Mesendoderm (in vitro differentiated cells): ENCODE data around the gene DPYD.

Experiments
- DNase-seq: peaks from one replicate; pipeline ENCODE4 v3.0.0; 2013
- H2AK5ac ChIP-seq: 2 replicates; pipeline ENCODE4 v1.6.1; 2013; ENCODE audit warnings: low read length, inconsistent platforms
- H2BK120ac ChIP-seq: 2 replicates; pipeline ENCODE4 v1.6.1; 2013; ENCODE audit warnings: low read depth, mild to moderate bottlenecking, low read length, moderate library complexity, mixed read lengths
- H2BK15ac ChIP-seq: replicated peaks from 2 replicates; pipeline ENCODE4 v1.6.1; 2013; ENCODE audit warnings: low read depth, mild to moderate bottlenecking, moderate library complexity
- H2BK5ac ChIP-seq: 2 replicates; pipeline ENCODE4 v1.6.1; 2013; ENCODE audit warnings: low read length, inconsistent platforms
- H3K18ac ChIP-seq: 2 replicates; pipeline ENCODE4 v1.6.1; 2013; ENCODE audit warnings: mild to moderate bottlenecking, low read length, mixed read lengths
- H3K23ac ChIP-seq: one replicate; pipeline ENCODE4 v1.6.1; 2013; ENCODE audit warnings: low read length
- H3K27ac ChIP-seq: 2 replicates; pipeline ENCODE4 v1.5.1; 2013; ENCODE audit warnings: low read depth, mild to moderate bottlenecking, inconsistent platforms, low read length, moderate library complexity
- H3K27me3 ChIP-seq: 2 replicates; pipeline ENCODE4 v1.6.1; 2013; ENCODE audit warnings: low read length, control low read depth, mild to moderate bottlenecking, inconsistent platforms; ENCODE audit not compliant: insufficient read depth, poor library complexity
- H3K36me3 ChIP-seq: 2 replicates; pipeline ENCODE4 v1.6.1; 2013; ENCODE audit warnings: low read length, inconsistent platforms; ENCODE audit not compliant: control insufficient read depth, insufficient read depth
- H3K4ac ChIP-seq: one replicate; pipeline ENCODE4 v1.6.1; 2013; ENCODE audit warnings: low read depth, mild to moderate bottlenecking, low read length, moderate library complexity
- H3K4me1 ChIP-seq: 2 replicates; pipeline ENCODE4 v1.6.1; 2013; ENCODE audit warnings: low read depth, low read length, inconsistent platforms; ENCODE audit not compliant: control insufficient read depth
- H3K4me2 ChIP-seq: 2 replicates; pipeline ENCODE4 v1.6.1; 2013; ENCODE audit warnings: low read length
- H3K4me3 ChIP-seq: 2 replicates; pipeline ENCODE4 v1.5.1; 2013; ENCODE audit warnings: mild to moderate bottlenecking, low read length
- H3K56ac ChIP-seq: one replicate; pipeline ENCODE4 v1.6.1; 2013; ENCODE audit warnings: low read length
- H3K79me1 ChIP-seq: 2 replicates; pipeline ENCODE4 v1.6.1; 2013; ENCODE audit warnings: low read length, inconsistent platforms
- H3K79me2 ChIP-seq: 2 replicates; pipeline ENCODE4 v1.6.1; 2013; ENCODE audit warnings: mild to moderate bottlenecking, low read length; ENCODE audit not compliant: control insufficient read depth, insufficient read depth
- H3K9ac ChIP-seq: 2 replicates; pipeline ENCODE4 v1.6.1; 2013; ENCODE audit warnings: low read length, inconsistent platforms
- H4K5ac ChIP-seq: one replicate; pipeline ENCODE4 v1.6.1; 2013; ENCODE audit warnings: low read length
- H4K8ac ChIP-seq: one replicate; pipeline ENCODE4 v1.6.1; 2013; ENCODE audit warnings: low read depth, mild to moderate bottlenecking, control low read depth, low read length, moderate library complexity
- WGBS: extraction: QIAGEN DNeasy Blood & Tissue Kit; methylation state at CpG from one replicate; pipeline ENCODE4 v1.1.7; 2013; ENCODE audit warnings: low lambda C conversion rate, missing lambda C conversion rate; ENCODE audit not compliant: insufficient coverage; ENCODE audit errors: extremely low coverage; 5-methylcytosine and 5-hydroxymethylcytosine counted together

The DPYD gene

DNA sequence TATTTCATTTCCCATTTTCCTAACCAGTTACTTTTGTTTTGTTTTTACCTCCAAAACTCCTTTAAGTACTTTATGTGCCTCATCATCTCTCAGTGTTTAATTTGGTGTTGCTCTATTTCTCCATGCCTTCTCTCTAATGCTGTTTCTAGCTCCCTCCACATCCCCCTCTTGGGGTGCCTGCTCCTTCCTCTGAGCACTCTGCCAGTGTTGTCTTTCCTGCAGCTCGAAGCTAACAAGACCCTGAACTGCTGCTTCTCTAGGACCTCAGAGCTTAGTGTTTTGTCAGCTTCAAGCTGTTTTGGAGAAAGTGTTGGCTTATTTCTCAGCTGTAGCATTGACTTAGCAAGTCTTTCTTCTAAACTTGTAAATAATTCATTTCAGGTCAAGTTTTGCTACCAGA, 290.6 kb downstream of the DPYD start:
- Histone ChIP-seq H2BK120ac (no peak overlapping the region), H3K4me3 (no peak overlapping the region), H2BK5ac (no peak overlapping the region), H3K4me1 (peaks cover 3% of the 10 kb centered on the region), H3K27me3 (no peaks in the 10 kb centered on the region), H4K5ac (no peak overlapping the region), H3K56ac (no peak overlapping the region), H3K27ac (no peak overlapping the region), H3K23ac (no peak overlapping the region), H2AK5ac (no peak overlapping the region), H3K79me1 (no peaks in the 10 kb centered on the region), H3K79me2 (no peaks in the 10 kb centered on the region), H3K4me2 (no peak overlapping the region), H4K8ac (no peak overlapping the region), H2BK15ac (no peak overlapping the region), H3K36me3 (no peaks in the 10 kb centered on the region), H3K4ac (no peak overlapping the region), H3K9ac (no peak overlapping the region), H3K18ac (no peak overlapping the region)
- peak; percentile 30 for DNase-seq
- no CpG with 5 or more reads among the region's 1 CpG for WGBS

DNA sequence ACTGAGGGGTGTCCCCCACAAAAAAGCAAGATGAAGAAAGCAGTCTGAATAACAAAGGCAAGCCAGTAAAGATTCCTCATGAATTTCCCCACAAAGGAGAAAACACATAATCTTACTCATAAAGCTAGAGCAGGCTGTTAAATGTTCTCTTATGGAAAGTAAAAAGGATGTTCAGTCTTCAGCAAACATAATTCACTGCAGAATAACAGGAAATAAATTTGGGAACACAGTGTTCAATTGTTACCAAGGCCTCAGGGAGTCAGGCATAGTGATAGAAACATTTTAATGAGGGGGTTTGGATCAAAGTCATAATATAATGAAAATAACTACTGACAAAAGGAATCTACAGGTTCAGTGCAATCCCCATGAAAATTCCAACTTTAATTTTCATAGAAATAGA, 297.6 kb downstream of the DPYD start:
- no peak overlapping the region for H2BK120ac ChIP-seq
- H3K9ac ChIP-seq = no peak overlapping the region
- H3K4me2 ChIP-seq = no peak overlapping the region
- no peaks in the 10 kb centered on the region for H3K79me2 ChIP-seq
- H3K56ac ChIP-seq = no peak overlapping the region
- H3K36me3 ChIP-seq = no peaks in the 10 kb centered on the region
- H3K4ac ChIP-seq = no peak overlapping the region
- H3K18ac ChIP-seq = no peak overlapping the region
- no peaks in the 10 kb centered on the region for H3K79me1 ChIP-seq
- no peak overlapping the region for H2BK5ac ChIP-seq
- H3K27ac ChIP-seq = no peak overlapping the region
- H4K5ac ChIP-seq = no peak overlapping the region
- H2BK15ac ChIP-seq = no peak overlapping the region
- no peaks in the 10 kb centered on the region for H3K27me3 ChIP-seq
- H4K8ac ChIP-seq = no peak overlapping the region
- DNase-seq = no peak
- no peak overlapping the region for H3K23ac ChIP-seq
- no peak overlapping the region for H2AK5ac ChIP-seq
- H3K4me3 ChIP-seq = no peak overlapping the region
- no peaks in the 10 kb centered on the region for H3K4me1 ChIP-seq

DNA sequence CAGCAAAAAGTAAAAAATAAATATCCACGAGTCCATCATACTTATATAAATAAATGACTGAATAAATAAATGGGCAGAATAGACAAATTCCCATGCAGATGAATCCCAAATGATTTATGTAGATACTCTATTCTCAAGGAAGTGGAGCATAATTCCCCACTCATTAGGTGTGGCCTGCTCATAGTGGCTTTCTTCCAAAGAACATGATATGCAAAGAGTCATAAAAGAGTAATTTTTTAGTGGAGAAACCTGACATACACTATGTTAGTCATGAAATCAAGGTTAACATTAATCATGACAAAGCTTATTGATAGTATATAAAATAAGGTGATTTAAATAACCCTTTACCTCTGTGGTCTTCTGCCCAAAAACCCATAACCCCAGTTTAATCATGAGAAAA, 298.9 kb downstream of the DPYD start:
- DNase-seq = no peak
- Histone ChIP-seq H2BK5ac (no peak overlapping the region), H3K4me1 (no peaks in the 10 kb centered on the region), H3K27ac (no peak overlapping the region), H3K27me3 (no peaks in the 10 kb centered on the region), H3K79me1 (no peaks in the 10 kb centered on the region), H3K23ac (no peak overlapping the region), H2BK15ac (no peak overlapping the region), H3K9ac (no peak overlapping the region), H4K5ac (no peak overlapping the region), H3K4me3 (no peak overlapping the region), H3K79me2 (no peaks in the 10 kb centered on the region), H2AK5ac (no peak overlapping the region), H3K4ac (no peak overlapping the region), H3K4me2 (no peak overlapping the region), H3K36me3 (no peaks in the 10 kb centered on the region), H4K8ac (no peak overlapping the region), H3K18ac (no peak overlapping the region), H2BK120ac (no peak overlapping the region), H3K56ac (no peak overlapping the region)
- no CpG with 5 or more reads among the region's 1 CpG for WGBS

DNA sequence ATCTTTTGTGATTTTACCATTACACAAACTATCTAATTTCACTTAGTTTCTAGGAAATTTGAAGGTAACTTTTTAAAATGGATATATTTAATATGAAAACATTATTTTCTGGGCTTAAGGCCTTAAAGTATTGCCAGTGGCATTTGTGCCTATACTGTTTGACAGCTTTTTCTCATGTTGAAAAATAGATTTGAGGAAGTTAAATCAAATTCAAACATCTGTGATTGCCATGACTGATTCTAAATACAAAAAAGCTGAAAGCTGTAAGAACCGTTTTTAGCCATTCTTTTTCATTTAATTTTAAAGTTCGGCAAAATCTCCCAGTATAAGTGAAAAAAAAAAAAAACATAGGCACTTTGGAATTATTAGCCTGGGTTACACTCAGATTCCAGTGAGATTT, 301.1 kb downstream of the DPYD start:
- H3K23ac ChIP-seq = no peak overlapping the region
- no peaks in the 10 kb centered on the region for H3K27me3 ChIP-seq
- no peak overlapping the region for H3K9ac ChIP-seq
- no peak overlapping the region for H3K56ac ChIP-seq
- no peaks in the 10 kb centered on the region for H3K36me3 ChIP-seq
- H3K18ac ChIP-seq = no peak overlapping the region
- no peak overlapping the region for H2AK5ac ChIP-seq
- H3K4me3 ChIP-seq = no peak overlapping the region
- no peaks in the 10 kb centered on the region for H3K79me2 ChIP-seq
- H2BK15ac ChIP-seq = no peak overlapping the region
- no peak for DNase-seq
- H3K4me1 ChIP-seq = no peaks in the 10 kb centered on the region
- no peak overlapping the region for H4K5ac ChIP-seq
- H3K4me2 ChIP-seq = no peak overlapping the region
- H3K27ac ChIP-seq = no peak overlapping the region
- no peak overlapping the region for H4K8ac ChIP-seq
- H3K4ac ChIP-seq = no peak overlapping the region
- no peak overlapping the region for H2BK5ac ChIP-seq
- WGBS = no CpG with 5 or more reads among the region's 2 CpGs
- H3K79me1 ChIP-seq = no peaks in the 10 kb centered on the region
- H2BK120ac ChIP-seq = no peak overlapping the region

DNA sequence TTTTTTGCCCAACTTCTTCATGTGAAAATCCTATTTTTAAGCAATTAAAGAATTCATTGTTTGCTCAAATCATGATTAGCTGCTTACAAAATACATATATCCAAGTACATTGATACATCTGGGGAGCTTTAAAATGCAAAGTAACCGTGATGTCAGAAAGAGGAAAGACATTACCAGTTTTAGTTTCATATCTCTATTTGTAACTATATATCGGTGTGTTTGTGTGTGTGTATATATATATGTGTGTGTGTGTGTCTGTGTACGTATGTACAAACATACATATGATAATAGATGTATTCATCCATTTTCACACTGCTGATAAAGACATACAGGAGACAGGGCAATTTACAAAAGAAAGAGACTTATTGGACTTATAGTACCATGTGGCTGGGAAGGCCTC, 310.1 kb downstream of the DPYD start:
- Histone ChIP-seq H4K5ac (no peak overlapping the region), H3K27ac (no peak overlapping the region), H3K4ac (no peak overlapping the region)

DNA sequence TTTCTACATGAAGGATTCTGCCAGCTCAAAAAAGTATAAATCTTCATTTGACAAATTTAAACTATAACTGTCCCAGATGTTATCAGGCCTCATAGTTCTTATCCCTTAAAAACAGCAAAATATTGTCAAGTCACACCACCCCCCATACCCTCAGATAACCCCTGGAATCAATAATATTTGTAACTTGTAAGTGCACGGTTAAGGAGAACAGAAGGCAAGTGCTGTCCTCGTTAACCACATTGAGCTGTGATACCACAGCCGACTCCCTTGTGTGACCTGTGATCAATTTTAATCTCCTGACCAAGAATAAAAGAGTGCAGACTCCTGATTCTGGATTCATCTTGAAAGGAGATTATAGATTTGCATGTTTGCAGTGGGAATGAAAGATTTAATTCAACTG, 310.7 kb downstream of the DPYD start:
- Histone ChIP-seq H3K23ac (no peak overlapping the region), H3K27ac (no peak overlapping the region), H3K9ac (no peak overlapping the region), H2BK5ac (no peak overlapping the region), H3K18ac (no peak overlapping the region), H2BK120ac (no peak overlapping the region), H2AK5ac (no peak overlapping the region), H4K8ac (no peak overlapping the region), H3K56ac (no peak overlapping the region), H2BK15ac (no peak overlapping the region), H3K4ac (no peak overlapping the region), H3K79me2 (no peaks in the 10 kb centered on the region), H3K27me3 (no peaks in the 10 kb centered on the region), H3K36me3 (no peaks in the 10 kb centered on the region), H3K4me3 (no peak overlapping the region), H4K5ac (no peak overlapping the region), H3K4me2 (no peak overlapping the region), H3K79me1 (no peaks in the 10 kb centered on the region), H3K4me1 (no peaks in the 10 kb centered on the region)
- no peak for DNase-seq
- WGBS = no CpG with 5 or more reads among the region's 3 CpGs

More for the DNA sequence above, 310.1 kb downstream of the DPYD start:
- WGBS = no CpG with 5 or more reads among the region's 3 CpGs
- no peaks in the 10 kb centered on the region for H3K79me2 ChIP-seq
- no peaks in the 10 kb centered on the region for H3K27me3 ChIP-seq
- no peak for DNase-seq
- no peak overlapping the region for H4K8ac ChIP-seq
- H2BK5ac ChIP-seq = no peak overlapping the region
- no peak overlapping the region for H3K4me3 ChIP-seq
- H2BK120ac ChIP-seq = no peak overlapping the region
- H3K36me3 ChIP-seq = no peaks in the 10 kb centered on the region
- no peak overlapping the region for H3K56ac ChIP-seq
- no peaks in the 10 kb centered on the region for H3K79me1 ChIP-seq
- H3K4me2 ChIP-seq = no peak overlapping the region
- H3K18ac ChIP-seq = no peak overlapping the region
- no peaks in the 10 kb centered on the region for H3K4me1 ChIP-seq
- no peak overlapping the region for H3K23ac ChIP-seq
- no peak overlapping the region for H3K9ac ChIP-seq
- no peak overlapping the region for H2BK15ac ChIP-seq
- no peak overlapping the region for H2AK5ac ChIP-seq
